Measurements from ENCODE around the gene LILRA5. TPM values are rescaled to one million over a fixed set of nuclear protein-coding genes. Genes with fewer than 3 reads are reported as not detected.

LILRA5 gene
- polyA plus RNA-seq, 1 experiment = not detected

GRCh38 chr19:54305141-54305540 lies 7.8 kb downstream of the LILRA5 start:
- Histone ChIP-seq H3K36me3 (ENCODE audit: control insufficient read depth, insufficient read depth, low read length) (no peaks in the 10 kb centered on the region), H3K4me3 (ENCODE audit: low read depth, low read length) (no peak overlapping the region), H3K27me3 (ENCODE audit: control insufficient read depth, insufficient read depth, low read length) (no peaks in the 10 kb centered on the region)
- POLR2A ChIA-PET = no interaction called here
- DNase-seq (ENCODE audit: low read depth) = no peak
- CTCF ChIA-PET = interaction anchor here (0.5 kb wide), 1 partner anchor 128 kb away, joined by 3 read pairs; no protein-coding TSS in a partner anchor
- no peak for TF ChIP-seq CTCF (IDR thresholded peaks at IDR 0.05; ENCODE audit: insufficient read depth, low read depth, low read length)

GRCh38 chr19:54302257-54302656 lies 10.7 kb downstream of the LILRA5 start:
- no peak for DNase-seq (ENCODE audit: low read depth)
- Histone ChIP-seq H3K36me3 (ENCODE audit: control insufficient read depth, insufficient read depth, low read length) (no peaks in the 10 kb centered on the region), H3K4me3 (ENCODE audit: low read depth, low read length) (no peak overlapping the region), H3K27me3 (ENCODE audit: control insufficient read depth, insufficient read depth, low read length) (no peaks in the 10 kb centered on the region)
- POLR2A ChIA-PET = no interaction called here
- CTCF ChIA-PET = interaction anchor here (0.7 kb wide), 2 partner anchors 27 to 449 kb away, joined by 3 read pairs; no protein-coding TSS in a partner anchor
- no peak for TF ChIP-seq CTCF (IDR thresholded peaks at IDR 0.05; ENCODE audit: insufficient read depth, low read depth, low read length)

GRCh38 chr19:54299515-54299914 lies 13.5 kb downstream of the LILRA5 start:
- H3K27me3 ChIP-seq (ENCODE audit: control insufficient read depth, insufficient read depth, low read length) = no peaks in the 10 kb centered on the region
- no peak for DNase-seq (ENCODE audit: low read depth)
- no peak for TF ChIP-seq CTCF (IDR thresholded peaks at IDR 0.05; ENCODE audit: insufficient read depth, low read depth, low read length)
- CTCF ChIA-PET = interaction anchor here (1.9 kb wide), 1 partner anchor 25 kb away, joined by 4 read pairs; no protein-coding TSS in a partner anchor
- no peak overlapping the region for H3K4me3 ChIP-seq (ENCODE audit: low read depth, low read length)
- POLR2A ChIA-PET = no interaction called here
- no peaks in the 10 kb centered on the region for H3K36me3 ChIP-seq (ENCODE audit: control insufficient read depth, insufficient read depth, low read length)

GRCh38 chr19:54299126-54299498 lies 13.9 kb downstream of the LILRA5 start:
- Histone ChIP-seq H3K36me3 (ENCODE audit: control insufficient read depth, insufficient read depth, low read length) (no peaks in the 10 kb centered on the region), H3K27me3 (ENCODE audit: control insufficient read depth, insufficient read depth, low read length) (no peaks in the 10 kb centered on the region), H3K4me3 (ENCODE audit: low read depth, low read length) (no peak overlapping the region)
- DNase-seq (ENCODE audit: low read depth) = no peak
- TF ChIP-seq CTCF (IDR thresholded peaks at IDR 0.05; ENCODE audit: insufficient read depth, low read depth, low read length) = no peak
- ChIA-PET CTCF (interaction anchor here (1.9 kb wide), 1 partner anchor 25 kb away, joined by 4 read pairs; no protein-coding TSS in a partner anchor), POLR2A (no interaction called here)

- POLR2A ChIA-PET = no interaction called here
- Histone ChIP-seq H3K36me3 (ENCODE audit: control insufficient read depth, insufficient read depth, low read length) (no peaks in the 10 kb centered on the region), H3K4me3 (ENCODE audit: low read depth, low read length) (no peak overlapping the region), H3K27me3 (ENCODE audit: control insufficient read depth, insufficient read depth, low read length) (no peaks in the 10 kb centered on the region)
- DNase-seq (ENCODE audit: low read depth) = no peak
- CTCF ChIA-PET = interaction anchor here (1.9 kb wide), 1 partner anchor 26 kb away, joined by 4 read pairs; no protein-coding TSS in a partner anchor
- no peak for TF ChIP-seq CTCF (IDR thresholded peaks at IDR 0.05; ENCODE audit: insufficient read depth, low read depth, low read length)
These were observed 14.4 kb downstream of the LILRA5 start for GRCh38 chr19:54298357-54299125.

Data from BJ (cell line).